Endometrium (tissue), 2 donors: Measurements from ENCODE around the gene CDH24.

Experiments
- FAIRE-seq: peaks from 2 replicates; lab custom pipeline; 2012; peaks lifted over from hg19 to GRCh38; lab: Jason Lieb, UNC
- donor health status: control.
- donor health status: control.

Gene CDH24

GRCh38 chr14:23056956-23057756 lies at the start of gene CDH24:
Gene CDH24, minus strand, starts transcription at chr14:23057520. Its CDS starts 1,787 bp downstream, at chr14:23055733.
- FAIRE-seq, result no peak

DNA sequence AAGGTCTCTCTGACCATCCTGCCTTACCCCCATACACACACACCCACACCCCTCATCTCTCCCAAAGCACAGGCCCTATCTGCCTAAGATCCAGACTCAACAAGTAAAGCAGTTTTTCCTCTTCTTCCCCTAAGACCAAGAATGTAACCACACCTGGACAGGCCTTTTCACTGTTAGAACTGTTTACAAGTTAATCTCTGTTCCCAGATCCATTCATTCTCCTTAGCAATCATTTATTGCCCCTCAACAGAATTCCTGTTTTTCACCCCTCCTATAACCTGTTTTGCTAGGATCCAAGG lies 49.4 kb upstream of the CDH24 start:
- FAIRE-seq, result no peak

- no peak for FAIRE-seq
These were observed 48.1 kb upstream of the CDH24 start for GRCh38 chr14:23105348-23105824.

DNA sequence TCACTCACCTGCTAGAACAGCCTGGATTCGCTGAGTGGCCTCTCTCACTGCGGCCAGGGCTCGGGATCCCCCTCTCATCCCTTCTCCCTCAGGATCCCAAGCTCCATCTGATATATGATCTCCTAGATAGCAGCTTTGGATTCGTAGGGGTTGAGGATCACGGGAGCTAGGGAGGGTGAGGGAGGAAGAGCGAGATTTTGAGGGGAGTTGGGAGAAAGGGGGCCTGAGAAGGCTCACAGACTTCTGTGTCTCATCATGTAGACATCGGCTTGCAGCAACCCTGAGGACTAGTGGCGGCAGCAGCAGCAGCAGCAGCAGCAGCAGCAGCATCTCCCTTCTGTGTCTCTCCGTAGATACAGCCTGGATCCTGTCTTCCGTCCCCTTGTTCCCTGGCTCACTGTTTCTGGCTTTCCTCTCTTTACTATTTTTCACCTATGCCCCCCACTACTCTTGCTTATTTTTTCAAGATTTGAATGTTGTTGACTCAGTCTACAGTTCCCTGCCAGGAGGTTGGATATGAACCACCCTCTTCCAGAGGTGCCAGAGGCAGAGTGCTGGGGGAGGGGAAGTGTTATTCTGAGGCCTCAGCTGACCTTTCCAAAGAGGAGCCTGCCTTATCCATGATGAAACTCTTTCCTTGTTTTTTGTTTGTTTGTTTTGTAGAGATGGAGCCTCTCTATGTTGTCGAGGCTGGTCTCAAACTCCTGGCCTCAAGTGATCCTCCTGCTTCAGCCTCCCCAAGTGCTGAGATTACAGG lies 47.4 kb upstream of the CDH24 start, which contains the start of gene CIROP:
TSS of gene CIROP (minus strand) at position 399 of the 757 bp plus-strand sequence. CDS start at position 330, 69 bp downstream.
- FAIRE-seq, result no peak

- FAIRE-seq, result no peak
These were observed 46.8 kb upstream of the CDH24 start for GRCh38 chr14:23104070-23104590.

DNA sequence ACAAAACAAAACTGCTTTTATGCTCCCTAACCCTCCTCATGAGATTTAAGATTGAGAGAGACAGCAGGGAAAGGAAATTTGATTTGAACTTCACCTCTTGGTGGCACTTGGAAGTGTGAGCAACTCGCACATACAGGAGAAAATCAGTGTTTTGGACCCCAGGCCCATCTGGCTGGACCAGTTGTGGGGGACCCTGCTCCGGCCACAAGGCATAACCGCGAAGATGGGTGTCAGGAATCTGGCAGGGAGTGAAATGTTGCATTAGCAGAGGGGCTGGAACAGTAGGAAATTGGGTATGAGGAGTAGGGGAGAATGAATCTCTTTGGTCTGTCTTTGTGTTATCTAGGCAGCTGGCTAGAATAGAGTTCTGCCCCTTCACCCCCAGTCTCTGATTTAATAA lies 46.3 kb upstream of the CDH24 start:
- FAIRE-seq, result no peak

DNA sequence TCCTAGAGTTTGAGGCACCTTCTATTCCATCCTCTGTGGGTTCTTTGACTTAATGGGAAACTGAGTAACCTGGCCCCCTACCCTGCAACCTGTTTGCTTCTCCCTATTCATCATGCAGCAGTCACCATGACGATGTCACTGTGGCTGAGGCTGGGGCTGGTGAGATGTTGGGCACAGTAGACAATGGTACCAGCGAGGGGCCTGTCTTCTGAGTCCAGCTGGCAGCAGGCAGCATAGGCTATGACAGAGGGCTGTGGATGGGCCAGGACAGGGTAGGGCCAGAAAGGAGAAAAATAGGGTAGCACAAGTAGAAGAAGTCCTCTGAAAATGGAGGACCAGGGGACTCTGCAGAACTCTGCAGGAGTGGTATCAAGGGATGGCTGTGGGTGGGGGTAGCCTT lies 45.5 kb upstream of the CDH24 start:
- no peak for FAIRE-seq

GRCh38 chr14:23101986-23102625 lies 44.8 kb upstream of the CDH24 start:
- no peak for FAIRE-seq

- no peak for FAIRE-seq
These were observed 44.1 kb upstream of the CDH24 start for GRCh38 chr14:23101213-23101970.

- FAIRE-seq, result no peak
These were observed 42.0 kb upstream of the CDH24 start for GRCh38 chr14:23099212-23099861.

GRCh38 chr14:23097786-23098185 lies 40.5 kb upstream of the CDH24 start:
- FAIRE-seq, result no peak

- peak; percentile 99 for FAIRE-seq
These were observed 38.1 kb upstream of the CDH24 start, which contains the start of gene C14orf119 for GRCh38 chr14:23095196-23096108. Gene C14orf119, plus strand, starts transcription at chr14:23095505. Its CDS starts 2,154 bp downstream, at chr14:23097659.

GRCh38 chr14:23094666-23095195 lies 37.4 kb upstream of the CDH24 start, which contains the start of gene ACIN1:
Gene ACIN1, minus strand, starts transcription at chr14:23095136. Its CDS starts 24 bp downstream, at chr14:23095112.
- FAIRE-seq, result no peak

GRCh38 chr14:23093991-23094665 lies 36.8 kb upstream of the CDH24 start:
- no peak for FAIRE-seq

DNA sequence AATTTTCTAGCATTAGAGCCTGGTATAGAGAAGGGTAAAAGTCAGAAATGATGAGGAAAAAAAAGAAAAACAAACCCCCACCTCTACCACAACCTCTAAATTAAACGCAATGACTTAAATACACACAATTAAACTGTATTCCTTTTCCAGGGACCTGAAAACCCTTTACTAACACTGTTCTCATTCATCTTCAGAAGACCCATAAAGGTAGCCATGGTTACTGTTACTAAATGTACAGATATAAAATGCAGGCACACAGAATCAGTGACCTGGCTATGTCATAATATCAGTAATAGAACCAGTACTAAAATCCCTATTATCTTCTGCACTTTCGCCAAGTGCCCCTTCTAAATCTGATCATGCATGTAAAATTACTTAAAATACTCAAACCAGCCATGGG lies 36.2 kb upstream of the CDH24 start:
- no peak for FAIRE-seq

DNA sequence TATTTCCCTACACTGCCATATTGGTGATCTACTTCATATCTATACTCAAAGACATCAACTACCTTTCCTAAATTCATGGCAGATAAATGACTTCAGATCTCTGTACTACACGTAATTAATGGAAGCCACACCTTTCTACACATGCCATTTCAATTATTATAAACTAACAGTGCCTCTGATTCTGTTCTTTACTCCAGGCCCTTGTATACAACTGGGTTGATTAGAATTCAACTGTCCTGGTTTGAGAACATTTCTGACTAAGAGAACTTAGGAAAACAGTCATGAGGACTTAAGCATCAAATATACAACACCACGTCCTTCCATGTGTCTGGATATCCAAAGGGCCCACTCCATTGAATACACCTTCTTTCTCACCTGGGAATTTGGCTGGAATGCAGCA lies 35.8 kb upstream of the CDH24 start:
- FAIRE-seq, result no peak

DNA sequence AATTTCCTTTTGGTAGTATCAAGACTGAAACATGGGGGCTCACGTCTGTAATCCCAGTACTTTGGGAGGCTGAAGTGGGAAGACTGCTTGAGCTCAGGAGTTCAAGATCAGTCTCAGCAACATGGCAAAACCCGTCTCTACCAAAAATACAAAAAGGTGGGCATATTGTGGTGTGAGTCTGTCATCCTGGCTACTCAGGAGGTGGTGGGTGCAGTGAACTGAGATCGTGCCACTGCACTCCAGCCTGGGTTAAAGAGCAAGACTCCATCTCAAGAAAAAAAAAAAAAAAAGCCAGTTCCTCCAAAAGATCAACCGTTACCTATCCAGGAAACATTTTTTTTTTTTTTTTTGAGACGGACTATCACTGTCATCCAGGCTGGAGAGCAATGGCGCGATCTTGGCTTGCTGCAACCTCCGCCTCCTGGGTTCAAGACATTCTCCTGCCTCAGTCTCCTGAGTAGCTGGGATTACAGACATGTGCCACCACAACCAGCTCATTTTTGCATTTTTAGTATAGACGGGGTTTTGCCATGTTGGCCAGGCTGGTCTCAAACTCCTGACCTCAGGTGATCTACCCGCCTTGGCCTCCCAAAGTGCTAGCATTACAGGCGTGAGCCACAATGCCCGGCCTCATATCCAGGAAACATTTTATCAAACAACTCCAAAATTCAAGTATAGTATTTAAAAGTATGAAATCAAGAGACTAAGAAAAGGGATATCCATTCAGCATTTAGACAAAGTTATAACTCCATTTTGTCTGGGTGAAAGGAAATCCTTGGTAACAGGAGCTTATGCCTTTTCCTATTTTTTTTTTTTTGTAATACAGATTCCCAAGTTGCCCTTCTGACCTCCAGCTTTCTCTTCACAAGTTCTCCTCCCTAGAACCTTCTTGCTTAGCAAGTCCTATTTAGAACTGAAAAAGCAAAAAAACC lies 34.2 kb upstream of the CDH24 start:
- no peak for FAIRE-seq

DNA sequence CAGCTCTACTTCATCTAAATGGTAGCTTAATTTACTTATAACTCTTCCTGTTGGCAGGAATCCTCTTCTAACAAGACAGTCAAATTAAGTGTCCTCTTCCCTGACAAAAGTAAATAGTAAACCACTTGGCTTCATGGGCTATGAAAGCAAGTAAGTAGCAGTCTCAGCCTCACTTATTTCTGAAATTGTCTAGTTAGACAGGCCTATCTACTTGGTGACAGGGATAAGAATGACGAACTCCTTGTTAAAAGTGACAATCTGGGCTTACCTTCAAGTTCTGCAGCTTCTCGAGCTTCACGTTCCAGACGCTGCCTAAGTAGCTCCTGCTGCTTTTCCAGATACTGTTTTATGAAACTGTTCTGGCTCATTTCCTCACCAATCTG lies 32.9 kb upstream of the CDH24 start:
- FAIRE-seq, result no peak
